A673 (cell line): Measurements from ENCODE around the gene CDKAL1. TPM values are rescaled to one million over a fixed set of nuclear protein-coding genes. Genes with fewer than 3 reads are reported as not detected.

Experiments
- BruUV-seq: library from RNA; stranded (reverse); fragments of 400-500 nt; replicated peaks from 2 replicates; lab custom pipeline; 2021; lab: Mats Ljungman, UMichigan
- CTCF ChIA-PET: fragments of 300-600 bp; sonication (Branson Sonifier 250); formaldehyde crosslinking; loops from one replicate; lab custom pipeline; 2022; ENCODE audit warnings: antibody characterized with exemption; lab: Charles Lee
- POLR2A ChIA-PET: fragments of 300-600 bp; sonication (Branson Sonifier 250); formaldehyde crosslinking; loops from one replicate; lab custom pipeline; 2022; ENCODE audit warnings: antibody characterized with exemption; ENCODE audit not compliant: low non-redundant PET; lab: Charles Lee
- DNase-seq: peaks from one replicate; pipeline ENCODE4 v3.0.0-alpha.2; 2015; ENCODE audit warnings: low spot score
- H3K27ac ChIP-seq: fragments of 200-600 bp; sonication (generic); 2 replicates; pipeline ENCODE4 v1.5.1; 2016; ENCODE audit warnings: mixed run types, low read depth, mild to moderate bottlenecking, mixed read lengths, antibody characterized with exemption, low read length; ENCODE audit not compliant: poor library complexity, severe bottlenecking
- H3K27me3 ChIP-seq: fragments of 200-600 bp; sonication (generic); replicated peaks from 2 replicates; pipeline ENCODE4 v1.6.1; 2017; ENCODE audit warnings: mixed run types, low read depth, mild to moderate bottlenecking, mixed read lengths, antibody characterized with exemption, low read length; ENCODE audit not compliant: insufficient read depth, poor library complexity
- H3K36me3 ChIP-seq: fragments of 200-600 bp; sonication (generic); 2 replicates; pipeline ENCODE4 v1.6.1; 2016; ENCODE audit warnings: mixed run types, mild to moderate bottlenecking, mixed read lengths, antibody characterized with exemption, low read length; ENCODE audit not compliant: insufficient read depth, poor library complexity, severe bottlenecking
- H3K4me1 ChIP-seq: fragments of 200-600 bp; sonication (generic); 2 replicates; pipeline ENCODE4 v1.6.1; 2017; ENCODE audit warnings: mixed run types, mild to moderate bottlenecking, mixed read lengths, antibody characterized with exemption, low read length; ENCODE audit not compliant: insufficient read depth, poor library complexity, severe bottlenecking
- H3K4me3 ChIP-seq: fragments of 200-600 bp; sonication (generic); 2 replicates; pipeline ENCODE4 v1.5.1; 2016; ENCODE audit warnings: low read depth, mixed run types, mild to moderate bottlenecking, mixed read lengths, low read length; ENCODE audit not compliant: poor library complexity, severe bottlenecking
- H3K9me3 ChIP-seq: fragments of 200-600 bp; sonication (generic); 2 replicates; pipeline ENCODE4 v1.6.1; 2016; ENCODE audit warnings: mixed run types, low read depth, mild to moderate bottlenecking, mixed read lengths, antibody characterized with exemption, low read length; ENCODE audit not compliant: poor library complexity, severe bottlenecking
- CTCF ChIP-seq: fragments of 300-800, 200-600 bp; sonication (generic); conservative IDR thresholded peaks from 2 replicates; pipeline ENCODE4 v1.5.1; 2017; ENCODE audit warnings: low read depth, mild to moderate bottlenecking, antibody characterized with exemption, low read length, moderate library complexity, mixed read lengths
- EZH2 ChIP-seq: fragments of 200-600 bp; sonication (generic); IDR thresholded peaks from 2 replicates; pipeline ENCODE4 v1.6.1; 2017; ENCODE audit warnings: borderline replicate concordance, low read depth, mild to moderate bottlenecking, mixed read lengths, antibody characterized with exemption, low read length; ENCODE audit not compliant: poor library complexity, severe bottlenecking
- intact Hi-C: fragments of 100-400 bp; cut with micrococcal nuclease; formaldehyde crosslinking; loops from one replicate; pipeline ENCODE4 v1.10.0; 2022; ENCODE audit not compliant: unreplicated experiment
- total RNA-seq: library from RNA; stranded (reverse); gene quantifications from 2 replicates; pipeline ENCODE4 v1.2.3, GENCODE V29; 2021

Gene CDKAL1
- total RNA-seq, 1 experiment from 2014 or later, result 35.5 TPM

GRCh38 chr6:20672038-20672437 lies 137.8 kb downstream of the CDKAL1 start:
- BruUV-seq, result no TSS peak
- POLR2A ChIA-PET, result interaction anchor here (0.6 kb wide), 1 partner anchor 37 kb away, joined by 3 read pairs; no protein-coding TSS in a partner anchor
- DNase-seq, result no peak
- TF ChIP-seq EZH2, result no peak
- no peak for TF ChIP-seq CTCF
- Histone ChIP-seq H3K9me3 (no peaks in the 10 kb centered on the region), H3K27ac (no peak overlapping the region), H3K36me3 (no peaks in the 10 kb centered on the region), H3K4me1 (peaks cover 6% of the 10 kb centered on the region), H3K4me3 (no peak overlapping the region), H3K27me3 (no peaks in the 10 kb centered on the region)
- intact Hi-C loops, result no loop called here
- CTCF ChIA-PET, result no interaction called here

GRCh38 chr6:20673458-20673857 lies 139.2 kb downstream of the CDKAL1 start:
- BruUV-seq, result no TSS peak
- DNase-seq, result no peak
- TF ChIP-seq CTCF, result no peak
- no peak for TF ChIP-seq EZH2
- Histone ChIP-seq H3K27me3 (no peaks in the 10 kb centered on the region), H3K27ac (no peak overlapping the region), H3K4me3 (no peak overlapping the region), H3K36me3 (no peaks in the 10 kb centered on the region), H3K4me1 (peaks cover 6% of the 10 kb centered on the region), H3K9me3 (no peaks in the 10 kb centered on the region)
- ChIA-PET POLR2A (no interaction called here), CTCF (no interaction called here)
- intact Hi-C loops, result no loop called here

GRCh38 chr6:20674664-20675063 lies 140.4 kb downstream of the CDKAL1 start:
- TF ChIP-seq CTCF, result no peak
- no peak for TF ChIP-seq EZH2
- intact Hi-C loops, result no loop called here
- Histone ChIP-seq H3K27ac (no peak overlapping the region), H3K27me3 (no peaks in the 10 kb centered on the region), H3K9me3 (no peaks in the 10 kb centered on the region), H3K4me1 (peaks cover 6% of the 10 kb centered on the region), H3K36me3 (no peaks in the 10 kb centered on the region), H3K4me3 (no peak overlapping the region)
- no TSS peak for BruUV-seq
- ChIA-PET POLR2A (no interaction called here), CTCF (no interaction called here)
- DNase-seq, result peak; percentile 12
